Activated T-cell treated with anti-CD3 and anti-CD28 coated beads, Interleukin-2, amount 50 U/mL, for 48 hours (primary cell): Measurements from ENCODE around the gene NINL.

Experiments used
- DNase-seq, 2 experiments: peaks; one replicate each; pipeline ENCODE4 v3.0.0-alpha.2; 2020

Gene NINL

GRCh38 chr20:25460566-25461280 is 124.6 kb downstream of the NINL start:
- no peak for DNase-seq

- no peak for DNase-seq
Measured at GRCh38 chr20:25459916-25460535, 125.3 kb downstream of the NINL start.

GRCh38 chr20:25459111-25459830 is 126.1 kb downstream of the NINL start:
- DNase-seq = no peak

GRCh38 chr20:25457886-25458680 is 127.2 kb downstream of the NINL start:
- no peak for DNase-seq

GRCh38 chr20:25454153-25454900 is 131.0 kb downstream of the NINL start:
- no peak for DNase-seq

GRCh38 chr20:25453035-25453810 is 132.1 kb downstream of the NINL start:
- no peak for DNase-seq

- no peak for DNase-seq
Measured at GRCh38 chr20:25452333-25452732, 133.0 kb downstream of the NINL start.

- DNase-seq = no peak
Measured at GRCh38 chr20:25447671-25448070, 137.7 kb downstream of the NINL start.

GRCh38 chr20:25444556-25444955 is 140.8 kb downstream of the NINL start:
- no peak for DNase-seq

- no peak for DNase-seq
Measured at GRCh38 chr20:25439328-25439727, 146.0 kb downstream of the NINL start.

- no peak for DNase-seq
Measured at GRCh38 chr20:25437153-25437581, 148.2 kb downstream of the NINL start.

GRCh38 chr20:25424536-25424935 is 160.8 kb downstream of the NINL start:
- no peak for DNase-seq

GRCh38 chr20:25422032-25422431 is 163.3 kb downstream of the NINL start:
- DNase-seq = no peak

GRCh38 chr20:25421102-25421501 is 164.2 kb downstream of the NINL start:
- DNase-seq = no peak

GRCh38 chr20:25418776-25419175 is 166.6 kb downstream of the NINL start:
- DNase-seq = no peak

- no peak for DNase-seq
Measured at GRCh38 chr20:25408890-25409289, 176.4 kb downstream of the NINL start.

GRCh38 chr20:25408170-25408547 is 177.2 kb downstream of the NINL start:
- no peak for DNase-seq

- DNase-seq = peak; percentile 94
Measured at GRCh38 chr20:25407311-25408169, 177.8 kb downstream of the NINL start, which contains the start of gene GINS1. GINS1 (plus strand) TSS chr20:25407673; CDS start chr20:25407821, 148 bp downstream.
